ENCODE data around the gene HIPK1. TPM values are rescaled to one million over a fixed set of nuclear protein-coding genes. Genes with fewer than 3 reads are reported as not detected.
A peak's percentile ranks its signal among the peaks of the same experiment; 100 is the strongest.

HIPK1 gene
- total RNA-seq, 3 donors from 2014 or later: 66.0 to 99.7 (median 68.8) TPM

- peaks cover 18% of the 10 kb centered on the region for H3K4me1 ChIP-seq (ENCODE audit: low read depth)
- no peaks in the 10 kb centered on the region for H3K36me3 ChIP-seq (ENCODE audit: low read depth)
- ATAC-seq (no peak), DNase-seq (no peak)
- peak overlapping the region; percentile 87 for H3K4me3 ChIP-seq
- H3K9me3 ChIP-seq: no peaks in the 10 kb centered on the region
- intact Hi-C loops (cut with DNase I, micrococcal nuclease): no loop called here
- TF ChIP-seq CTCF (IDR thresholded peaks at IDR 0.05): no peak
Observed at GRCh38 chr1:113928187-113928930, 765 bp upstream of the HIPK1 start.

GRCh38 chr1:113929750-113930498 is 800 bp downstream of the HIPK1 start:
- intact Hi-C loops (cut with DNase I, micrococcal nuclease): no loop called here
- ATAC-seq: peak; percentile 60
- peak overlapping the region; percentile 87 for H3K4me3 ChIP-seq

GRCh38 chr1:113930499-113931161 is 1.5 kb downstream of the HIPK1 start:
- Histone ChIP-seq H3K36me3 (ENCODE audit: low read depth) (no peaks in the 10 kb centered on the region), H3K9me3 (no peaks in the 10 kb centered on the region), H3K4me3 (peak overlapping the region; percentile 87), H3K4me1 (ENCODE audit: low read depth) (peaks cover 18% of the 10 kb centered on the region)
- intact Hi-C loops (cut with DNase I, micrococcal nuclease): no loop called here
- TF ChIP-seq CTCF (IDR thresholded peaks at IDR 0.05): no peak
- DNase-seq: peak in 2 of 3 donors; percentile 46 to 48
- peak; percentile 44 for ATAC-seq

More at GRCh38 chr1:113929750-113930498, 800 bp downstream of the HIPK1 start:
- TF ChIP-seq CTCF (IDR thresholded peaks at IDR 0.05): no peak
- Histone ChIP-seq H3K36me3 (ENCODE audit: low read depth) (no peaks in the 10 kb centered on the region), H3K4me1 (ENCODE audit: low read depth) (peaks cover 18% of the 10 kb centered on the region), H3K9me3 (no peaks in the 10 kb centered on the region)
- DNase-seq: peak; percentile 58 to 79 (median 78)

- ATAC-seq (peak; percentile 10), DNase-seq (no peak)
- no peak for TF ChIP-seq CTCF (IDR thresholded peaks at IDR 0.05)
- H3K4me3 ChIP-seq: no peak overlapping the region
- intact Hi-C loops (cut with DNase I, micrococcal nuclease): no loop called here
- H3K9me3 ChIP-seq: no peaks in the 10 kb centered on the region
- H3K4me1 ChIP-seq (ENCODE audit: low read depth): peaks cover 18% of the 10 kb centered on the region
- no peaks in the 10 kb centered on the region for H3K36me3 ChIP-seq (ENCODE audit: low read depth)
Observed at GRCh38 chr1:113931451-113931851, 2.3 kb downstream of the HIPK1 start.

GRCh38 chr1:113934006-113934405 is 4.9 kb downstream of the HIPK1 start:
- no peaks in the 10 kb centered on the region for H3K36me3 ChIP-seq (ENCODE audit: low read depth)
- no peaks in the 10 kb centered on the region for H3K9me3 ChIP-seq
- ATAC-seq (no peak), DNase-seq (no peak)
- TF ChIP-seq CTCF (IDR thresholded peaks at IDR 0.05): no peak
- peaks cover 16% of the 10 kb centered on the region for H3K4me1 ChIP-seq (ENCODE audit: low read depth)
- no peak overlapping the region for H3K4me3 ChIP-seq
- intact Hi-C loops (cut with DNase I, micrococcal nuclease): no loop called here

Data from mucosa of descending colon (tissue), 3 donors.